ENCODE results near the gene ZNF563.
"Not testable (repeated sequence)": the region's sequence is repeated elsewhere in the genome, so short reads cannot be mapped to it uniquely, and the experiment has no call there.

The ZNF563 gene

GRCh38 chr19:12314553-12314952 lies 18.9 kb downstream of the ZNF563 start:
- Histone ChIP-seq H3K36me3 (ENCODE audit: insufficient read depth, low read length) (peaks cover 11% of the 10 kb centered on the region; the same call in 1 of the 2 replicates), H3K9ac (ENCODE audit: low read depth, low read length) (no peak overlapping the region), H3K4me2 (ENCODE audit: insufficient read depth, low read length) (no peak overlapping the region), H3K27ac (ENCODE audit: low read length) (no peak overlapping the region), H3K79me2 (ENCODE audit: insufficient read depth, low read length) (no peaks in the 10 kb centered on the region), H3K9me3 (ENCODE audit: insufficient read depth, low read length, severe bottlenecking) (no peaks in the 10 kb centered on the region), H3K27me3 (ENCODE audit: insufficient read depth, low read length, poor library complexity) (no peaks in the 10 kb centered on the region), H4K20me1 (ENCODE audit: insufficient read depth, low read length) (no peaks in the 10 kb centered on the region), H3K4me3 (ENCODE audit: low read depth in 1 of 2, low read length in 2 of 2) (no peak overlapping the region), H3K4me1 (ENCODE audit: insufficient read depth, low read length) (no peaks in the 10 kb centered on the region), H2AFZ (ENCODE audit: low read depth, low read length) (no peak overlapping the region)
- DNase-seq (no peak), ATAC-seq (ENCODE audit: insufficient read depth, low read depth) (no peak)
- TF ChIP-seq CTCF (IDR thresholded peaks at IDR 0.05; ENCODE audit: borderline replicate concordance, extremely low read depth, low read length, poor library complexity, severe bottlenecking) (no peak), EZH2 (IDR thresholded peaks at IDR 0.05; ENCODE audit: borderline replicate concordance, low read depth, low read length, severe bottlenecking) (no peak)

DNA sequence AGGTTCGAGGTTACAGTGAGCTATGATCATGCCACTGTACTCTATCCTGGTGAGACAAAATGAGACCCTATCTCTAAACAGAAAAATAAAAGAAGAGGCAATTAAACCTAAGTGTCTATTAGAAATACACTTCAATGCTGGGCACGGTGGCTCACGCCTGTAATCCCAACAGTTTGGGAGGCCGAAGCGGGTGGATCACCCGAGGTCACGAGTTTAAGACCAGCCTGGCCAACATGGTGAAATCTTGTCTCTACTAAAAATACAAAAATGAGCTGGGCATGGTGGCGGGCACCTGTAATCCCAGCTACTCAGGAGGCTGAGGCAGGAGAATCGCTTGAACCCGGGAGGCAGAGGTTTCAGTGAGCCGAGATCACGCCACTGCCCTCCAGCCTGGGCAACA lies 24.5 kb downstream of the ZNF563 start:
- not testable (repeated sequence) for H3K27me3 ChIP-seq (ENCODE audit: insufficient read depth, low read length, poor library complexity); H3K36me3 ChIP-seq (ENCODE audit: insufficient read depth, low read length); H3K27ac ChIP-seq (ENCODE audit: low read length); DNase-seq; H3K9ac ChIP-seq (ENCODE audit: low read depth, low read length); H3K9me3 ChIP-seq (ENCODE audit: insufficient read depth, low read length, severe bottlenecking); H3K4me1 ChIP-seq (ENCODE audit: insufficient read depth, low read length); H2AFZ ChIP-seq (ENCODE audit: low read depth, low read length); H3K4me2 ChIP-seq (ENCODE audit: insufficient read depth, low read length); H3K4me3 ChIP-seq (ENCODE audit: low read depth in 1 of 2, low read length in 2 of 2); ATAC-seq (ENCODE audit: insufficient read depth, low read depth); H3K79me2 ChIP-seq (ENCODE audit: insufficient read depth, low read length); H4K20me1 ChIP-seq (ENCODE audit: insufficient read depth, low read length)

DNA sequence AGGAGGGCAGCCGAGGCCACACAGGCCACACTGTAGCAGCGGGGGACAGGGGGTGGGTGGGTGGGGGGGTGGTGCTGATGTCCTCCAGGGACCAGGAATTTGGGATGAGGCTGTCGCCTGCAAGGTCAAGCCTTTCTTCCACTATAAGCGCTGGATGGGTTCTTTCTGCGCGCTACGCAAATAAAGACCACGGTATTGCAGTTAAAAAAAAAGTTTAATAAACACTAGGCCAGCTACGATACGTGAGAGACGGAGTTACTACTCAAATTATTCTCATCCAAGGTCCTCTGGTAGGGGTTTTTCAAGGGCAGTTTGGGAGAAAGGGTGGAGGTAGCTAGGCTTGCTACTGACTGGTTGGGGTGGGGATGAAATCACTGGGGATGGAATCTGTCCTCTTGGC lies 38.2 kb downstream of the ZNF563 start:
- peak overlapping the region; percentile 95 for H3K4me2 ChIP-seq (ENCODE audit: insufficient read depth, low read length)
- peak overlapping the region; percentile 87 to 94; a peak in 3 of 4 replicates for H3K4me3 ChIP-seq (ENCODE audit: low read depth in 1 of 2, low read length in 2 of 2)
- ATAC-seq (ENCODE audit: insufficient read depth, low read depth) = peak; percentile 18; the same call in 2 of the 3 replicates
- peak overlapping the region; percentile 89 for H2AFZ ChIP-seq (ENCODE audit: low read depth, low read length)
- no peak for DNase-seq
- peaks cover 25% of the 10 kb centered on the region for H3K4me1 ChIP-seq (ENCODE audit: insufficient read depth, low read length)
- H3K9me3 ChIP-seq (ENCODE audit: insufficient read depth, low read length, severe bottlenecking) = no peaks in the 10 kb centered on the region
- H3K27ac ChIP-seq (ENCODE audit: low read length) = peak overlapping the region; percentile 91
- H4K20me1 ChIP-seq (ENCODE audit: insufficient read depth, low read length) = peaks cover 3% of the 10 kb centered on the region; the same call in 1 of the 2 replicates
- H3K79me2 ChIP-seq (ENCODE audit: insufficient read depth, low read length) = peaks cover 43% of the 10 kb centered on the region
- peaks cover 3% of the 10 kb centered on the region; the same call in 1 of the 2 replicates for H3K36me3 ChIP-seq (ENCODE audit: insufficient read depth, low read length)
- H3K27me3 ChIP-seq (ENCODE audit: insufficient read depth, low read length, poor library complexity) = no peaks in the 10 kb centered on the region
- no peak for TF ChIP-seq EZH2 (IDR thresholded peaks at IDR 0.05; ENCODE audit: borderline replicate concordance, low read depth, low read length, severe bottlenecking)
- TF ChIP-seq CTCF (IDR thresholded peaks at IDR 0.05; ENCODE audit: borderline replicate concordance, extremely low read depth, low read length, poor library complexity, severe bottlenecking) = no peak
- H3K9ac ChIP-seq (ENCODE audit: low read depth, low read length) = peak overlapping the region; percentile 83

DNA sequence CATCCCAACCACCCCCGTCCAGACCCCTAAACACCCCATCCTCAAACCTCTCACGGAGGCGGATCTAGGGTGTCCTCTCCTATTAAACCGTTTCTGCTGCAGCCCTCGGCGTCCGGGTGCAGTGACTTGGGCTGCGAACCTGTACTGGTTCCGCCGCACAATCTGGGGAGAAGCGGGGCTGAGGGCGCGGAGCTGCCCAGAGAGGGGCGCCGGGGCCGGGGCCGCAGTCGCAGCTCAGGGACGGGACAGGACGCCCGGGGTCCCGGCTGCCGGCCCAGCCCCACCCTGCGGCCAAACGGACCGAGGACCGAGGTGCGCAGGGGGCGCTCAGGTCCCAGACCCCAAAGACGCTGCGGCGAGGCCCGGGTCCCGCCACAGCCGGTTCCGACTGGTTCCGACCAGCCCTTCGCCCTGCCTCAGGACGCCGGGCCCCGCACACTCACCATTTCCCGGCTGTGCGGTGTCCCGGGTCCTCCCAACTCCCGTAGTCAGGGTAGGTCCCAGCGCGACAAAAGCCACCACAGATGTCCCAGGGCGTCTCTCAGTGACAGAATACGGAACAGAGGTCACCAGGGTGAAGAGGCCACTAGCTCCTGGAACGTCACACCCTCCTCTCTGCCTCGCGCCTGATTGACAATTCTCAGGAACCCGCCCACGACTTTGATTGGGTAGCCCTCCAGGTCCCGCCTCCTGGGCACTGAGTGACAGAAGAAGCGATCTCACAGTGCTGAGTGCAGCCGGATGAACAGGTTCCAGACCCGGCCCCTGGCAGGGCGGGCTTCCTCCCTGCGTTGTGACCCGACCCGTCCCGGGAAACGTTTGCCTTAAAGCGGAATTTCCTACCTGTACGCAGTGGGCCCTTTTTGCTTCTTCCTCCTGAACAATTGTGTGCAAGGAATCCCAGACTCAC lies 38.9 kb downstream of the ZNF563 start, which contains the start of gene ZNF44:
TSS of gene ZNF44 (minus strand) at position 635 of the 910 bp plus-strand sequence. CDS start at position 446, 189 bp downstream.
- H3K4me3 ChIP-seq (ENCODE audit: low read depth in 1 of 2, low read length in 2 of 2) = peak within 1 kb of the TSS; percentile 87 to 94
- peak within 1 kb of the TSS; percentile 95 for H3K4me2 ChIP-seq (ENCODE audit: insufficient read depth, low read length)
- H4K20me1 ChIP-seq (ENCODE audit: insufficient read depth, low read length) = peaks cover 3% of the 10 kb centered on the region; the same call in 1 of the 2 replicates
- peak within 1 kb of the TSS; percentile 83 for H3K9ac ChIP-seq (ENCODE audit: low read depth, low read length)
- H3K36me3 ChIP-seq (ENCODE audit: insufficient read depth, low read length) = peaks cover 3% of the 10 kb centered on the region; the same call in 1 of the 2 replicates
- ATAC-seq (ENCODE audit: insufficient read depth, low read depth) (peak; percentile 97), DNase-seq (peak; percentile 99)
- no peak for TF ChIP-seq CTCF (IDR thresholded peaks at IDR 0.05; ENCODE audit: borderline replicate concordance, extremely low read depth, low read length, poor library complexity, severe bottlenecking)
- no peak for TF ChIP-seq EZH2 (IDR thresholded peaks at IDR 0.05; ENCODE audit: borderline replicate concordance, low read depth, low read length, severe bottlenecking)
- no peaks in the 10 kb centered on the region for H3K27me3 ChIP-seq (ENCODE audit: insufficient read depth, low read length, poor library complexity)
- H2AFZ ChIP-seq (ENCODE audit: low read depth, low read length) = peak within 1 kb of the TSS; percentile 96
- H3K9me3 ChIP-seq (ENCODE audit: insufficient read depth, low read length, severe bottlenecking) = no peaks in the 10 kb centered on the region
- peaks cover 29% of the 10 kb centered on the region for H3K4me1 ChIP-seq (ENCODE audit: insufficient read depth, low read length)
- peak within 1 kb of the TSS; percentile 91 for H3K27ac ChIP-seq (ENCODE audit: low read length)
- H3K79me2 ChIP-seq (ENCODE audit: insufficient read depth, low read length) = peaks cover 47% of the 10 kb centered on the region

Measured in DND-41 (cell line).